M059J (cell line): ENCODE results near the gene ZBED1. TPM values are rescaled to one million over a fixed set of nuclear protein-coding genes. Genes with fewer than 3 reads are reported as not detected.
"Not testable (repeated sequence)": the region's sequence is repeated elsewhere in the genome, so short reads cannot be mapped to it uniquely, and the experiment has no call there.

ENCODE experiments used
- DNase-seq: peaks from one replicate; pipeline ENCODE4 v3.0.0-alpha.2; 2012; ENCODE audit warnings: low read depth
- total RNA-seq: library from RNA; depleted of rRNA; stranded (reverse); fragments of >200 nt; shearing (Covaris generic); gene quantifications from 2 replicates; pipeline ENCODE4 v1.2.3, GENCODE V29; 2014; rRNA removed

ZBED1 gene
- total RNA-seq, result 11.8 and 18.0 TPM in 2 replicates

DNA sequence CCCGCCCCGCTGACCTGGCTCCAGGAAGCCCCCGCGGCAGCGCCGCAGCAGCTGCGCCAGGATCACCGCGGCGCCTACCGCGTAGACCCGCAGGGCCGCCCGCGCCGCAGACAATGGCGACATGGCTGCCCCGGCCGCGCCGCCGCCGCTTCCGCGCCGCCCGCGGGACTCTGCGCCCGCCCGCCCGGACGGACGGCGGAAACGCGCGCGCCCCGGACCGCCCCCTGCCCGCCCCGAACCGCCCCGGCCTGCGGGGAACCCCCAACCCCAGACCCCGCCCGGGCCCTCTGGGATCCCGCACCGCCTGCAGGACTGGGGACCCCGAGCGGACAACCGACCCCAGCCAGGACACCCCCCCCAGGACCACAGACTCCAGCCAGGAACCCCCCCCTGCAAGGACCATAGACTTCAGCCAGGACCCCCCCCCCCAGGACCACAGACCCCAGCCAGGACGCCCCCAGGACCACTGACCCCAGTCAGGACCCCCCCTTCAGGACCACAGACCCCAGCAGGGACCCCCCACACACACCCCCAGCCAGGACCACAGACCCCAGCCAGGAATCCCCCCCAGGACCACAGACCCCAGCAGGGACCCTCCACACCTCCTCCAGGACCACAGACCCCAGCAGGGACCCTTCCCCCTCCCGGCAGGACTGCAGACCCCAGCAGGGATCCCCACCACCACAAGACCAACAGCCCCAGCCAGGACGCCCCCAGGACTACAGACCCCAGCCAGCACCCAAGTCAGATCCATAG is at the start of gene ZBED1, which contains the start of gene DHRSX:
Gene ZBED1, minus strand, starts transcription at position 174 of the 756 bp plus-strand sequence. CDS start 10,257 bp downstream, outside the sequence.
Gene DHRSX, minus strand, starts transcription at position 174 of the 756 bp plus-strand sequence. Its CDS starts 51 bp downstream, at position 123.
- peak; percentile 21 for DNase-seq

DNA sequence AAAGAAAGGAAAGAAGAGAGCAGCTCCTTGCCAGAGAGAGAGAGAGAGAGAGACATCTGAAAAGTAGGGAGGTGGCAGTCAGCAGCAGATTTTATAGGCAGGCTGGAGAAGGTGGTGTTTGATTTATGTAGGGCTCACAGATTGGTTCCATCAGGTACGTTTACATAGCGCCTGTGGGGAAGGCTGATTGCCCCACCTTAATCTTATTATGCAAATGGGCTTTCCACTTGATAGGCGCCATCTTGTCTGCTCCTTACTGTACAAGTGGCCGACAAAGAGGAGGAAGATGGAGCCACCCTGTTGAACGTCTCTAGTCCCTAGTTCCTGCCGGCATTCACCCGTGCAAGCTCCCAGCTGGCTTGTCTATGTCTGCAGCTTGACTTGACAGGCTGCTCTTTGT is 49.1 kb upstream of the ZBED1 start:
- no peak for DNase-seq

DNA sequence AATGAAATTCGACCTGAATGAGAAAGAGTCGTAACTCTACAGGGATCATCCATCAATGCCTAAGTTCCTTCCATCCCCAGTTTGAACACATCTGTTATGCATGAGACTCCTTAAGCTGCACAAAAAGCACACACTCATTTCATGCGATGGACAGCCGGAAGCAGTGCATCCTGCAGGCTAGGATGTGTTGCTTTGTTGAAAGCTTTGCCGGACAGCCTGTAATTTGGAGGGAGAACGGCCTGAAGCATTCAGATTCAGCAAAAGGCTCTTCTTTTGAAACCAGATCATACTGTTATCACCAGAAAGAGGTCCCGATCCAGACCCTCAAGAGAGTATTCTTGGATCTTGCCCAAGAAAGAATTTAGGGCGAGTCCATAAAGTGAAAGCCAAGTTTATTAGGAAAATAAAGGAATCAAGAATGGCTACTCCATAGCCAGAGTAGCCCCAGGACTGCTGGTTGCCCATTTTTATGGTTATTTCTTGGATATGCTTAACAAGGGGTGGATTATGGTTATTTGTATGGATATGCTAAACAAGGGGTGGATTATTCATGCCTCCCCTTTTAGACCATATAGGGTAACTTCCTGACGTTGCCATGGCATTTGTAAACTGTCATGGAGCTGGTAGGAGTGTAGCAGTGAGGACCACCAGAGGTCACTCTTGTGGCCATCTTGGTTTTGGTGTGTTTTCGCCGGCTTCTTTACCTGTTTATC is 48.1 kb upstream of the ZBED1 start:
- no peak for DNase-seq

DNA sequence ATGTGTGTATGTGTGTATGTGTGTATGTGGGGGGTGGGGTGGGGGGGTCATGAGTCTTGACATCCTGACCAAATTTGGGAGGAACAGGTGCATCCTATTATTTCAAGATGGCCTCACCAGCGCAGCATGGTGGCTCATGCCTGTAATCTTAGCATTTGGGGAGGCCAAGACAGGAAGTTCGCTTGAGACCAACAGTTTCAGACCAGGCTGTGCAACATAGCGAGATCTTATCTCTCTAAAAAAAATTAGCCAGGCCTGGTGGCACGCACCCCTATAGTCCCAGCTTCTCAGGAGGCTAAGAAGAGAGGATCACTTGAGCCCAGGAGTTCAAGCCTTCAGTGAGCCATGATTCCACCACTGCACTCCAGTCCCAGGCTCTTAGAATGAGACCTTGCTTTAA is 47.0 kb upstream of the ZBED1 start:
- DNase-seq, result peak; percentile 4

DNA sequence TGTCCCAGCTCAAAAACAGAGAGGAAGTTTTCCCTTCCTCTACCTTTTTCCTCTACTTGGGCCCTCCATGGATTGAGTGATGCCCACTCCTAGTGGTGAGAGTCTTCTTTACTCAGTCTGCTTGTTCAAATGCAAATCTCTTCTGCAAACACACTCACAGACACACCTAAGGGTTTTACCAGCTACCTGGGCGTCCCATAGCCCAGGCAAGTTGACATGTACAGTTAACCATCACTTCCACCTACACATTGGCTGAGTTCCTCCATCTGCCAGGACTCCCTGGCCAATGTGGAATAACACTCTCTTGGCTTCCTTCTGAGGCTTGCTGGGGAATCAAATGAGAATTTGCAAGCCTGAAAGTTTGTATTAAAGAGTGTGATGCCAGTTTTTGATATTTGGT is 45.7 kb upstream of the ZBED1 start:
- no peak for DNase-seq

DNA sequence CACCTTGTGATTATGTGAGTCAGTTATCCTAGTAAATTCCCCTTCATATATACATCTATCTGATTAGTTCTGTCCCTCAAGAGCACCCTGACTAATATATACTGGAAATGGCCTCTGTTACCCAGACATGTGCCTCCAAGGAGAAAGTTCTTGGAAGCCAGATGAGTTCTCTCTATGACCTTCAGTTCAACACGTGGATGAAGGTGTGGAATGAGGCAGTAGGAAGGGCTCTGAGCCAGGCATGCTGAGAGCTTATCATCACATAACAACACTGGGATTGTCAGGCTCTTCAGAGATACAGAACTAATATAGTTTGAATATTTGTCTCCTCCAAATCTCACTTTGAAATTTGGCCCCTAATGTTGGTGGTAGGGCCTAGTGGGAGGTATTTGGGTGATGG is 44.4 kb upstream of the ZBED1 start:
- no peak for DNase-seq

DNA sequence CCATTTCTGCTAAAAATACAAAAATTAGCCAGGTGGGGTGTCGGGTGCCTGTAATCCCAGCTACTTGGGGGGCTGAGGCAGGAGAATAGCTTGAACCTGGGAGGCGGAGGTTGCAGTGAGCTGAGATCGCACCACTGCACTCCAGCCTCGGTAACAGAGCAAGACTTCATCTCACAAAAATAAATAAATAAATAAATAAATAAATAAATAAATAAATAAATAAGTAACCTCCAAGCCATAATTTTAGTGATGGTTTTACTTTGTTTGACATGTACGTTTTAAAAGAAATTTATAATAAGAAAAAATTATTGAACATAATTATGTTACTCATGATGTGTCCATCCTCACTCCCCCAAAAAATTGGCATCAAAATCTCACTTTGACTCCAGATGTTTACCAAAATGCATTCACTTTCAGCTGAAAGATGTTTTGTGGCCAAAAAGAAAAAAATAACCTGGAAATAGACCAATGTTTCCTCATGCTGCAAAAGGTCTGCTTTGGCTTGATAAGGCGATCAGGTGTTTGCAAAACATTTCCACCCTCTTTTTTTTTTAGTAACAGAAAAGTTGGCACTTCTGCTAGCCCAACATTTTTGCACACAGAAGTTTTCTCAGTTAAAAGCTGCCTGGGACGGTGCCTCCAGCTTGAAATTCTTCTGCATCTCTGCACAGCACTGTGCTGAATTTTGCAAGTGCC is 42.2 kb upstream of the ZBED1 start:
- no peak for DNase-seq

DNA sequence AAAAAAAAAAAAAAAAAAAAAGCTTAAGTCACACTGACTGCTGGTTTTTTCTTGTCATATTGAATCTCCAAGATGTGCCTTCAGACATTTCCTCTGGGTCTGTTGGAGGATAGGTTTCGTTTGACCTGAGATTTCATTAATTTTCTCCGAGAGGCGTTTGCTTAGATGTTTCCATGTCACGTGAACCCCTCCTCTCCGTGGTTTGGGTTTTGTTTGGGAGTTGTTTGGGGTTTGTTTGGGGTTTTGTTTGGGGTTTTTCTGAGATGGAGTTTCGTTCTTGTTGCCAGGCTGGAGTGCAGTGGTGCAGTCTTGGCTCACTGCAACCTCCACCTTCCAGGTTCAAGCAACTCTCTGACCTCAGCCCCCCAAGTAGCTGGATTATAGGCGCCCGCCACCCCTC is 40.8 kb upstream of the ZBED1 start:
- DNase-seq, result no peak

DNA sequence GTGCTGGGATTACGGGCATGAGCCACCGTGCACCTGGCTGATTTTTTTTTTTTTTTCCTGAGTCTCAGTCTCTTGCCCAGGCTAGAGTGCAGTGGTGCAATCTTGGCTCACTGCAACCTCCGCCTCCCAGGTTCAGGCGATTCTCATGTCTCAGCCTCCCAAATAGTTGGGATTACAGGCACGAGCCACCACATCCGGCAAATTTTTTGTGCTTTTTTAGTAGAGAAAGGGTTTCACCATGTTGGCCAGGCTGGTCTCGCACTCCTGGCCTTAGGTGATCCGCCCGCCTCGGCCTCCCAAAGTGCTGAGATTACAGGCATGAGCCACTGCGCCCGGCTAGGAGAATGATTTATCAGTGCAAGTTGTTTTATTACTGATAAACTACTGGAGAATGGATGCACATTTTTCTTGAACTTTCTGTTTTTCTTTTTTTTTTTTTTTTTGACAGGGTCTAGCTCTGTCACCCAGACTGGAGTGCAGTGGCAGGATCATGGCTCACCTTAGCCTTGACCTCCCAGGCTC is 39.7 kb upstream of the ZBED1 start:
- DNase-seq, result no peak

DNA sequence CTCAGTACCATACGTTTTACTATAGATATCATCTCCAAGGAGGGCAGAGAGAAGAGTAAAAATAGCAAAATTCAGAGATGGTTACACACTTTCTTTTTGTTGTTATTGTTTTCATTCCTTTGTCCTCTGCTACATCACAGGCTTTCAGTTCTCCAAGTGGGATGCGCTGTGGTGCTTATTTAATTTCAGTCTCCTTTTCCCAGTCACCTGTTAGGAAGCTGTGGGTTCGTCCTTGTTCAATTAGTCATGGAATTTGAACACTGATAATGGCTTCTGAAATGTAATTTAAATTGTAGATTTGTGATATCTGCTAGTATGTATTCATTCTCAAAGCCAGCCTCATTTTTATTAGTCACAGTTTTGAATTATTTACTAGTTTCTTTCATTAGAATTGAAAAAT is 38.8 kb upstream of the ZBED1 start:
- no peak for DNase-seq

DNA sequence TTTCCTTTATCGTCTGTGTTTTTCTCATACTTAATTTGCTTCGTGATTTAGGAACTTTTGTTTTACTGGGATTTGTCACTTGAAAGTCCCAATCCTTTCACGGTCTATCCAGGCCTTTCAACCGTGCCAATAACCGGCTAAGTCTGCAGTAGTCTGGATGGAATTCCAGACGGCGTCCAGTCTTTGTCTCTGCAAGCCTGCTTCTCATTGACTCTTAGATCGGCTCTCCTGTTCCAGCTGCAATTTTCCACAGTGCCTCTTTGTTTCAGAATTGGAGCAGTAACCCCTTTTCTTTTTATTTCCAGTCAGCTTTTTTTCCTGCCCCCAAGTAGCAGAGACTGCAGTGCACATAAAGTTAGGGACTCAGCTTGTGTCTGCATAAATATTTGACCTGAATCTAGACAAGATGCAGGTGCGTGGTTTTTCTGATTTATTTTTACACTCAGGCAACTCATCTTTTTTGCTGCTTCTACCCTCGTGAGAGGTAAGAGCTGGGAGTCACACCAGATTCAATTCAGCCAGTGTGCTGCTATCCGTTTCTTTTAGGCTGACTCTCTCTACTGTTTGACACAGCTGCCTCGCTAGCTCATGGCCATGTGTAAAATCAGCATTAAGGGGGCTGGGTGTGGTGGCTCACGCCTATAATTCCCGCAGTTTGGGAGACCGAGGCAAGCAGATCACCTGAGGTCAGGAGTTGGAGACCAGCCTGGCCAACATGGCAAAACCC is 37.4 kb upstream of the ZBED1 start:
- DNase-seq, result no peak

DNA sequence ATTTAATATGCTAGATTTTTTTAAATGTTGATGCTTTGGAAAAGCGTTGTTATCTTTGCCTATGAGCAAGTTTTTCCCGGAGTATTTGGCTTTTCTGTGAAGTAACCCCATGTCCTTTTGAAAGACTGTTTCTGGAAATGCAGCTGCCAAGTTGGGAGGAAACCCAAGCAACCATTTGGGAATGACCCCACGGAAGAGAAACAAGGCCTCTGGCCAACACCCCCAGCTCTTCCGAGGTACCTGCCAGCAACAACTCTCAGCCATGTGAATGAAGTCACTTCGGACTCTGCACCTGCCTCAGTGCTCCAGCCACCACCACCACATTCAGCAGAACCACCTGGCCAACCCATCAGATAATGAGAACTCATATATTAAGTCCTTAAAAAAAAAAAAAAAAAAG is 36.2 kb upstream of the ZBED1 start:
- no peak for DNase-seq

DNA sequence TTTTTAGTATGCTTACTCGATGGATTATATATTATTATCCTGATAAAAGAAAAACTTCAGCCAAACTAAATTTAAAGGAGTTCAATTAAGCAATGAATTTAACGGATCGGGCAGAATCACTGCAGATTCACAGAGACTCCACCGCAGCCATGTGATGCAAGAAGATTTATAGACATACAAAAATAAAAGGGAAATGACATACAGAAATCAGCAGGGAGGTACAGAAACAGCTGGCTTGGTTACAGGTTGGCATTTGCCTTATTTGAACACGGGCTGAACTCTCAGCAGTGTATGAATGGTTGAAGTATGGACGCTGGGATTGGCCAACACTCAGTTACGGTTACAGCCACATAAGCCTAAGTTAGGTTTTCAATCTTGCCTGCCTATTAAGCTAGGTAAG is 35.4 kb upstream of the ZBED1 start:
- DNase-seq, result no peak

DNA sequence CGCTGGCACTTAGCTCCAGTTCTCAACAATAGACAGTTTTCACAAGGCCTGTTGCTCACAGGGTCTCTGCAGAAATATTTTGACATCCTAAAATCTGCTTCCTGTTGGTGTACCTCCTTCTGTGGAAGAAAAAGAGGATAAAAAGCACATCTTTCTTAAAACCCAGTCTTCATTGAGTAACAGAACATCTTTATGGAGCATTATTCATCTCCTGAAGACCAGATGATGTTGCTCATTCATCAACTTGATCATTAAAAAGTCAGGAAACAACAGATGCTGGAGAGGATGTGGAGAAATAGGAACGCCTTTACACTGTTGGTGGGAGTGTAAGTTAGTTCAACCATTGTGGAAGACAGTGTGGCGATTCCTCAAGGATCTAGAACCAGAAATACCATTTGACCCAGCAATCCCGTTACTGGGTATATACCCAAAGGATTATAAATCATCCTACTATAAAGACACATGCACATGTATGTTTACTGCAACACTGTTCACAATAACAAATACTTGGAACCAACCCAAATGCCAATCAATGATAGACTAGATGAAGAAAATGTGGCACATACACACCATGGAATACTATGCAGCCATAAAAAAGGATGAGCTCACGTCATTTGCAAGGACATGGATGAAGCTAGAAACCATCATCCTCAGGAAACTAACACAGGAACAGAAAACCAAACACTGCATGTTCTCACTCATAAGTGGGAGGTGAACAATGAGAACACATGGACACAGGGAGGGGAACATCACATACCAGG is 33.7 kb upstream of the ZBED1 start:
- not testable (repeated sequence) for DNase-seq

DNA sequence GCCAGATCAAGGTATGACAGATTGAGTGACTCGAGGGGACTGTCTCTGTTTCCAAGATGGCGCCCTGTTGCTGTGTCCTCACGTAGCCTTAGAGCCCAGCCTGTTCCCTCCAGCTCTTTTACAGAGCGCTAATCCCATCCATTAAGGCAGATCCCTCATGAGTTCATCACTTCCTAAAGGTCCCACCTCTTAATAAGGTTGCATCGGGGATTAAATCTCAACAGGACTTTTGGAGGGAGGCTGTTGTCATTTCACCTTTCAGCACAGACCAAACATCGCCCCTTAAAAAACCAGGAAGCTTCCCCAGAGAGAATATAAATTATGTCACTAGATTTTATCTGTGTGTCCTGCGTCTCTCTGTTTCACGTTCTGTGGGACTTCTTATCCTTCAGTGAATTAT is 32.6 kb upstream of the ZBED1 start:
- DNase-seq, result no peak

DNA sequence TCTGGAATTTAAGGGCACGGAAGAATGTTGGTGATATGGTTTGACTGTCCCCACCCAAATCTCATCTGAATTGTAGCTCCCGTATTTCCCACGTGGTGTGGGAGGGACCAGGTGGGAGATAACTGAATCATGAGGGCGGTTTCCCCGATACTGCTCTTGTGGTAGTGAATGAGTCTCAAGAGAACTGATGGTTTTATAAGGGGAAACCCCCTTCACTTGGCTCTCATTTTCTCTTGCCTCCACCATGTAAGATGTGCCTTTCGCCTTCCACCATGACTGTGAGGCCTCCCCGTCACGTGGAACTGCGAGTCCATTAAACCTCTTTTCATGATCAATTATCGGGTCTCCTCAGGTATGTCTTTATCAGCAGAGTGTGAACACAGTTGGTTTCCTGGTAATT is 25.6 kb upstream of the ZBED1 start:
- no peak for DNase-seq

DNA sequence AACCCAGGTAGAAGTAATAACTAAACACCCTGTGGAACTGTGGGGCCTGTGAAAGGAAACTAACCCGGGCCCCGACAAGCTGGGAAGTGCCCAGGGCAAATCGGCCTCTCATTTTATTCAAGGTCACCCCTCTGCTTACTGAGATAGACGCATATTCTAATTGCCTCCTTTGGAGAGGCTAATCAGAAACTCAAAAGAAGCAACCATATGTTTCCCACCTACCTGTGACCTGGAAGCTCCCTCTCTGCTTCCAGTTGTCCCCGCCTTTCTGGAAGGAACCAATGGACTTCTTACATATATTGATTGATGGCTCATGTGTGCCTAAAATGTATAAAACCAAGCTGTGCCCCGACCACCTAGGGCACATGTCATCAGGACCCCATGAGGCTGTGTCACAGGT is 23.1 kb upstream of the ZBED1 start:
- DNase-seq, result no peak

DNA sequence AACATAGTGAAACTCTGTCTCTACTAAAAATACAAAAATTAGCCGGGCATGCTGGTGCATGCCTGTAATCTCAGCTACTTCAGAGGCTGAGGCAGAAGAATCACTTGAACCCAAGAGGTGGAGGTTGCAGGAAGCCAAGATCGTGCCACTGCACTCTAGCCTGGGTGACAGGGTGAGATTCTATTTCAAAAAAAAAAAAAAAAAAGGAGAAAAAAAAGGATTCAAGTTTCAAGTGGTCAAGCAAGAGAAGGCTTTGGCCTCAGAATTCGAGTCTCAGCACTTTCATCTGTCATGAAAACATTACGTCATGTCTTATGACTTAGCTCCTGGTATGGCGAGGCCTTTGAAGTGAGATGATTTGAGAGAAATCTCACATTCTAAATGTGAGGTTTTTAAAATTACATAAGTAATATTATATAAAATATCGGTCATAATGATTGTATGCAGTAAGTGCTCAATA is 21.2 kb upstream of the ZBED1 start:
- no peak for DNase-seq

DNA sequence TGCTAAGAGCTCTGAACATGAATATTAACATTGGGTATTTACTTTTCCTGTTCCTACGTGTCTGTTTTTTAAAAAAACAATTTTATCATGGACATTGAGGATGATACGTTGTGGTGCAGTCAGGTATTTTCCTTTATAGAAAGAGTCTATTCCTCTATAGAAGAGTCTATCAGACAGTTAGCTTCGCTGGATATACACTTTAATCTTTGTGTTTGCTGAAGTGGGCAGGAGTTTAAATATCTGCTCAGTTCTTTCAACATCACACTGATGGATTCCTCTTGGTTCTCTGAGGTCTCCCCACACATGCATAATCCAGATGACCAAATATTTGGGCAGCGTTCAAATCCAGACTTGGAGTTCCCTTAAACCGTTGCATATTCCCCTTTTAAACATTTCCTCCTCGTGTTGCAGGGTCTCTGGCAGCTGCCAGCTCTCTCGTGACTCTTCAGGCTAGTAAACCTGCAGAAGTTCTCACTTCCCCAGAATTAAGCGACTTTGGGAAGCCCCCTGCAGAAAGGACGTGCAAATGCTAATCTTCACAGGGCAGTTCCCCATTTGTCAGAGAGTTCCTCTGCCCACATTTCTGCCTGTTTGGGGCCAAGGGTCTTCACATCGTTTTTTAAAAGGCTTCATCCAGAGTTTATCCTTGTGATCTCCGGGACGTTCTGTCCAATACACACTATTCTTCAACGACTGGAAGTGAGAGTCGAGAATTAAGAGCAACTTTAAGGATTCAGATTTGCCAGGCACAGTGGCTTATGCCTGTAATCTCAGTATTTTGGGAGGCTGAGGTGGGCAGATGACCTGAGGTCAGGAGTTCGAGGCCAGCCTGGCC is 20.5 kb upstream of the ZBED1 start:
- DNase-seq, result no peak

DNA sequence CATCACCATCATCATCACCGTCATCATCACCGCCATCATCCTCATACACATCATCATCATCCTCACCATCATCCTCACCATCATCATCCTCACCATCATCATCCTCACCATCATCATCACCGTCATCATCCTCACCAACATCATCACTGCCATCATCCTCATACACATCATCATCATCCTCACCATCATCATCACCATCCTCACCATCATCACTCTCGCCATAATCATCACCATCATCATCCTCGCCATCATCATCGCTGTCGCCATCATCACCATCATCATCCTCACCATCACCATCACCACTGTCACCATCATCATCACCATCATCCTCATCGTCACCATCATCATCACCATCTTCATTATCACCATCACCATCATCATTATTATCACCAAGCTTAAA is 19.8 kb upstream of the ZBED1 start:
- DNase-seq, result no peak
